HG03066 (cell line): Measurements from ENCODE around the gene MYH10.
"Not testable (repeated sequence)": the region's sequence is repeated elsewhere in the genome, so short reads cannot be mapped to it uniquely, and the experiment has no call there.

ENCODE experiments used
- ATAC-seq: cut with Tn5 transposase; IDR thresholded peaks from one replicate; pipeline ENCODE4 v1.9.1; 2021; ENCODE audit warnings: low read depth; ENCODE audit not compliant: unreplicated experiment

The MYH10 gene

GRCh38 chr17:8558144-8558543 lies 72.4 kb downstream of the MYH10 start:
- no peak for ATAC-seq

GRCh38 chr17:8557176-8557806 lies 73.2 kb downstream of the MYH10 start:
- no peak for ATAC-seq

- no peak for ATAC-seq
These were observed 74.5 kb downstream of the MYH10 start for GRCh38 chr17:8556074-8556473.

- no peak for ATAC-seq
These were observed 75.5 kb downstream of the MYH10 start for GRCh38 chr17:8555062-8555461.

GRCh38 chr17:8552577-8553320 lies 77.8 kb downstream of the MYH10 start:
- no peak for ATAC-seq

GRCh38 chr17:8542599-8543502 lies 87.7 kb downstream of the MYH10 start:
- ATAC-seq: no peak

GRCh38 chr17:8539976-8540375 lies 90.5 kb downstream of the MYH10 start:
- not testable (repeated sequence) for ATAC-seq

- ATAC-seq: no peak
These were observed 92.8 kb downstream of the MYH10 start for GRCh38 chr17:8537734-8538133.

GRCh38 chr17:8534498-8535188 lies 95.9 kb downstream of the MYH10 start:
- ATAC-seq: no peak

- no peak for ATAC-seq
These were observed 98.5 kb downstream of the MYH10 start for GRCh38 chr17:8532021-8532420.

- ATAC-seq: no peak
These were observed 107.9 kb downstream of the MYH10 start for GRCh38 chr17:8522577-8522976.

GRCh38 chr17:8520981-8521380 lies 109.5 kb downstream of the MYH10 start:
- no peak for ATAC-seq

GRCh38 chr17:8518850-8519249 lies 111.7 kb downstream of the MYH10 start:
- ATAC-seq: no peak

GRCh38 chr17:8518326-8518725 lies 112.2 kb downstream of the MYH10 start:
- ATAC-seq: no peak

- ATAC-seq: no peak
These were observed 115.7 kb downstream of the MYH10 start for GRCh38 chr17:8514801-8515200.

- ATAC-seq: no peak
These were observed 124.4 kb downstream of the MYH10 start for GRCh38 chr17:8506145-8506544.

GRCh38 chr17:8504460-8505207 lies 125.9 kb downstream of the MYH10 start:
- ATAC-seq: no peak

GRCh38 chr17:8503807-8504206 lies 126.7 kb downstream of the MYH10 start:
- ATAC-seq: no peak

GRCh38 chr17:8503368-8503767 lies 127.2 kb downstream of the MYH10 start:
- ATAC-seq: no peak

GRCh38 chr17:8502126-8502525 lies 128.4 kb downstream of the MYH10 start:
- ATAC-seq: no peak
